PC-9 (cell line): Measurements from ENCODE around the gene MEF2B.

ENCODE experiments used
- EZH2 ChIP-seq: fragments of 200-600 bp; sonication (generic); IDR thresholded peaks from 2 replicates; pipeline ENCODE4 v1.8.0; 2017; ENCODE audit warnings: antibody characterized with exemption, low read depth
- TF ChIP-seq, protein P1 (sequence below): fragments of 200-600 bp; sonication (generic); conservative IDR thresholded peaks from 2 replicates; pipeline ENCODE4 v1.6.1; 2017; ENCODE audit warnings: mixed run types, antibody characterized with exemption, mild to moderate bottlenecking, moderate library complexity

- TF ChIP-seq, protein P1, sequence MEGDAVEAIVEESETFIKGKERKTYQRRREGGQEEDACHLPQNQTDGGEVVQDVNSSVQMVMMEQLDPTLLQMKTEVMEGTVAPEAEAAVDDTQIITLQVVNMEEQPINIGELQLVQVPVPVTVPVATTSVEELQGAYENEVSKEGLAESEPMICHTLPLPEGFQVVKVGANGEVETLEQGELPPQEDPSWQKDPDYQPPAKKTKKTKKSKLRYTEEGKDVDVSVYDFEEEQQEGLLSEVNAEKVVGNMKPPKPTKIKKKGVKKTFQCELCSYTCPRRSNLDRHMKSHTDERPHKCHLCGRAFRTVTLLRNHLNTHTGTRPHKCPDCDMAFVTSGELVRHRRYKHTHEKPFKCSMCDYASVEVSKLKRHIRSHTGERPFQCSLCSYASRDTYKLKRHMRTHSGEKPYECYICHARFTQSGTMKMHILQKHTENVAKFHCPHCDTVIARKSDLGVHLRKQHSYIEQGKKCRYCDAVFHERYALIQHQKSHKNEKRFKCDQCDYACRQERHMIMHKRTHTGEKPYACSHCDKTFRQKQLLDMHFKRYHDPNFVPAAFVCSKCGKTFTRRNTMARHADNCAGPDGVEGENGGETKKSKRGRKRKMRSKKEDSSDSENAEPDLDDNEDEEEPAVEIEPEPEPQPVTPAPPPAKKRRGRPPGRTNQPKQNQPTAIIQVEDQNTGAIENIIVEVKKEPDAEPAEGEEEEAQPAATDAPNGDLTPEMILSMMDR, result no peak
- TF ChIP-seq EZH2, result no peak
Observed at GRCh38 chr19:19133985-19134384, 36.1 kb downstream of the MEF2B start.
